SK-N-SH treated with all-trans-retinoic acid at 6 μM for 48 hours (cell line): ENCODE measurements around the gene OPHN1.

Experiments used
- ATAC-seq: fragments of 200-7000 bp; cut with Tn5 transposase; 3 replicates; pipeline ENCODE4 v1.9.1; 2020; ENCODE audit warnings: mild to moderate bottlenecking, moderate library complexity
- ARNTL ChIP-seq: fragments of 450-650 bp; formaldehyde crosslinking; IDR thresholded peaks from 2 replicates; pipeline ENCODE4 v1.5.0; 2020; ENCODE audit warnings: low read depth, mild to moderate bottlenecking, moderate library complexity, borderline replicate concordance
- CSDC2 ChIP-seq: fragments of 250-450 bp; sonication (Bioruptor Pico); IDR thresholded peaks from 2 replicates; pipeline ENCODE4 v1.5.0; 2020; ENCODE audit warnings: mild to moderate bottlenecking, moderate library complexity
- ESRRG ChIP-seq: fragments of 250-450 bp; sonication (Bioruptor Pico); IDR thresholded peaks from 2 replicates; pipeline ENCODE4 v1.6.1; 2021; ENCODE audit warnings: mild to moderate bottlenecking
- GLIS3 ChIP-seq: fragments of 250-450 bp; sonication (Bioruptor Pico); IDR thresholded peaks from 2 replicates; pipeline ENCODE4 v1.5.0; 2020; ENCODE audit warnings: mild to moderate bottlenecking, moderate library complexity
- ISL1 ChIP-seq: fragments of 250-450 bp; sonication (Bioruptor Pico); IDR thresholded peaks from 2 replicates; pipeline ENCODE4 v2.1.2; 2022; ENCODE audit warnings: mild to moderate bottlenecking, moderate library complexity
- OSR1 ChIP-seq: fragments of 250-450 bp; sonication (Bioruptor Pico); IDR thresholded peaks from 2 replicates; pipeline ENCODE4 v1.8.0; 2022; ENCODE audit warnings: moderate library complexity, mild to moderate bottlenecking, inconsistent platforms
- PPARA ChIP-seq: fragments of 250-450 bp; sonication (Bioruptor Pico); IDR thresholded peaks from 2 replicates; pipeline ENCODE4 v1.5.0; 2020; ENCODE audit warnings: mild to moderate bottlenecking, borderline replicate concordance
- RARB ChIP-seq: fragments of 250-450 bp; sonication (Bioruptor Pico); IDR thresholded peaks from 2 replicates; pipeline ENCODE4 v1.8.0; 2021; ENCODE audit warnings: mild to moderate bottlenecking, moderate library complexity
- SNAI2 ChIP-seq: fragments of 250-450 bp; sonication (Bioruptor Pico); IDR thresholded peaks from 2 replicates; pipeline ENCODE4 v1.5.0; 2020; ENCODE audit warnings: mild to moderate bottlenecking, moderate library complexity
- TCF4 ChIP-seq: fragments of 250-450 bp; sonication (Bioruptor Pico); IDR thresholded peaks from 2 replicates; pipeline ENCODE4 v1.8.0; 2021; ENCODE audit warnings: mild to moderate bottlenecking, moderate library complexity, borderline replicate concordance
- TOX ChIP-seq: fragments of 250-450 bp; sonication (Bioruptor Pico); IDR thresholded peaks from 2 replicates; pipeline ENCODE4 v1.8.0; 2021; ENCODE audit warnings: mild to moderate bottlenecking, moderate library complexity, borderline replicate concordance
- ZC3H10 ChIP-seq: fragments of 250-450 bp; sonication (Bioruptor Pico); IDR thresholded peaks from 2 replicates; pipeline ENCODE4 v1.5.1; 2021; ENCODE audit warnings: mild to moderate bottlenecking, moderate library complexity
- ZFP30 ChIP-seq: fragments of 450-650 bp; formaldehyde crosslinking; IDR thresholded peaks from 2 replicates; pipeline ENCODE4 v1.5.0; 2022; ENCODE audit warnings: mild to moderate bottlenecking, moderate library complexity
- ZNF565 ChIP-seq: fragments of 450-650 bp; formaldehyde crosslinking; conservative IDR thresholded peaks from 2 replicates; pipeline ENCODE4 v1.5.0; 2020; ENCODE audit warnings: low read depth, mild to moderate bottlenecking, moderate library complexity
- ZNF70 ChIP-seq: fragments of 450-650 bp; formaldehyde crosslinking; IDR thresholded peaks from 2 replicates; pipeline ENCODE4 v1.5.0; 2020; ENCODE audit warnings: mild to moderate bottlenecking, moderate library complexity
- ZNF8 ChIP-seq: fragments of 450-650 bp; formaldehyde crosslinking; IDR thresholded peaks from 2 replicates; pipeline ENCODE4 v1.5.0; 2020; ENCODE audit warnings: mild to moderate bottlenecking, moderate library complexity
- TF ChIP-seq, protein P1 (sequence below): fragments of 250-450 bp; sonication (Bioruptor Pico); IDR thresholded peaks from 2 replicates; pipeline ENCODE4 v1.5.0; 2020; ENCODE audit warnings: mild to moderate bottlenecking, moderate library complexity
- TF ChIP-seq, protein P2 (sequence below): fragments of 250-450 bp; sonication (Bioruptor Pico); IDR thresholded peaks from 2 replicates; pipeline ENCODE4 v1.8.0; 2021; ENCODE audit warnings: low read depth, mild to moderate bottlenecking, moderate library complexity, borderline replicate concordance
- TF ChIP-seq, protein P3 (sequence below): fragments of 250-450 bp; sonication (Bioruptor Pico); IDR thresholded peaks from 2 replicates; pipeline ENCODE4 v1.5.1; 2021; ENCODE audit warnings: mild to moderate bottlenecking, moderate library complexity

Gene OPHN1

DNA sequence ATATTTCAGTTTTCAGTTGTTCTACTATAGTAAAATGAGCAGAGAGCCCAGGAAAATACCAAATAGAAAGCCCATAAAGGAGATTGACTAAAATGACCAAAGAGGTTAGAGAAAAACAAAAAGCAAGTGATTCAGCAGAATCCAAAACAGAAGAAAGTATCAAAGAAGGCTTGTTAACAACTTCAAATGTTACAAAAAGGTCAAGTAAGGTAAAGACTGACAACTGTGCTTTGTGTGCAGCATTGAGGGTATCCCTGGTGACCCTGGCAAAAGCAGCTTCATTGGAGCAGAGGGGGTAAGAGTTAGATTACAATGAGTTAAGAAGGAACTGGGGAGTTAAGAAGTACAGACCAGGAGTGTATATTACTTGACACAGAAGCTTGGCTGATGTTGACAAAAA, 317.9 kb downstream of the OPHN1 start (continued):
- TF ChIP-seq OSR1 (CRISPR knock-in tag) (no peak), PPARA (no peak), GLIS3 (no peak), RARB (CRISPR knock-in tag) (no peak), ARNTL (CRISPR knock-in tag) (no peak), ZNF8 (CRISPR knock-in tag) (no peak), ZFP30 (CRISPR knock-in tag) (no peak), ZC3H10 (CRISPR knock-in tag) (no peak)
- TF ChIP-seq, protein P1, sequence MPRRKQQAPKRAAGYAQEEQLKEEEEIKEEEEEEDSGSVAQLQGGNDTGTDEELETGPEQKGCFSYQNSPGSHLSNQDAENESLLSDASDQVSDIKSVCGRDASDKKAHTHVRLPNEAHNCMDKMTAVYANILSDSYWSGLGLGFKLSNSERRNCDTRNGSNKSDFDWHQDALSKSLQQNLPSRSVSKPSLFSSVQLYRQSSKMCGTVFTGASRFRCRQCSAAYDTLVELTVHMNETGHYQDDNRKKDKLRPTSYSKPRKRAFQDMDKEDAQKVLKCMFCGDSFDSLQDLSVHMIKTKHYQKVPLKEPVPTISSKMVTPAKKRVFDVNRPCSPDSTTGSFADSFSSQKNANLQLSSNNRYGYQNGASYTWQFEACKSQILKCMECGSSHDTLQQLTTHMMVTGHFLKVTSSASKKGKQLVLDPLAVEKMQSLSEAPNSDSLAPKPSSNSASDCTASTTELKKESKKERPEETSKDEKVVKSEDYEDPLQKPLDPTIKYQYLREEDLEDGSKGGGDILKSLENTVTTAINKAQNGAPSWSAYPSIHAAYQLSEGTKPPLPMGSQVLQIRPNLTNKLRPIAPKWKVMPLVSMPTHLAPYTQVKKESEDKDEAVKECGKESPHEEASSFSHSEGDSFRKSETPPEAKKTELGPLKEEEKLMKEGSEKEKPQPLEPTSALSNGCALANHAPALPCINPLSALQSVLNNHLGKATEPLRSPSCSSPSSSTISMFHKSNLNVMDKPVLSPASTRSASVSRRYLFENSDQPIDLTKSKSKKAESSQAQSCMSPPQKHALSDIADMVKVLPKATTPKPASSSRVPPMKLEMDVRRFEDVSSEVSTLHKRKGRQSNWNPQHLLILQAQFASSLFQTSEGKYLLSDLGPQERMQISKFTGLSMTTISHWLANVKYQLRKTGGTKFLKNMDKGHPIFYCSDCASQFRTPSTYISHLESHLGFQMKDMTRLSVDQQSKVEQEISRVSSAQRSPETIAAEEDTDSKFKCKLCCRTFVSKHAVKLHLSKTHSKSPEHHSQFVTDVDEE (CRISPR knock-in tag) = no peak
- TF ChIP-seq, all 23 proteins: peak for 0

DNA sequence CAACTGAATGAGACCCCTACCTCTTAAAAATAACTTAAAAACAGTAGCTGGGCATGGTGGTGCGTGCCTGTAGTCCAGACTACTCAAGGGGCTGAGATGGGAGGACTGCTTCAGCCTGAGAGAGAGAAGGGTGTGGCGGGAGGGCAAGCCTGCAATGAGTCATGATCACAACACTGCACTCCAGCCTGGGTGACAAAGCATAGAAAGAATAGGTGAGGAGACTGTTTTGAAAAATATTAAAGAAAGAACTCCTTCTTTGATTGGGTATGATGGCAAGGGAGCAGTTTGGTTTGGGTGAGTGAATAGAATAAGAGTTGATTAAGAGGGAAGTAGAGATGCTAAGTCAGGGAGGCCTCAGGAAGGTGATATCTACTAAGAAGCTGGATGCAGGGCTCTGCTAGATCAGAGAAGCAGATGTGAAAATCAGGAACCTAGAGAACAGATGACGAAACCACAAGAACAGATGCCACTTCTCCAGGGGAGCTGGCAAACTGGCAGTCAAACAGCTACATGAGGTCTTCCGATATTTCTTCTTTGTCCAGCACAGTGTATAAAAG, 318.6 kb downstream of the OPHN1 start:
- TF ChIP-seq ZC3H10 (CRISPR knock-in tag) (no peak), ARNTL (CRISPR knock-in tag) (no peak)
- ATAC-seq = no peak

DNA sequence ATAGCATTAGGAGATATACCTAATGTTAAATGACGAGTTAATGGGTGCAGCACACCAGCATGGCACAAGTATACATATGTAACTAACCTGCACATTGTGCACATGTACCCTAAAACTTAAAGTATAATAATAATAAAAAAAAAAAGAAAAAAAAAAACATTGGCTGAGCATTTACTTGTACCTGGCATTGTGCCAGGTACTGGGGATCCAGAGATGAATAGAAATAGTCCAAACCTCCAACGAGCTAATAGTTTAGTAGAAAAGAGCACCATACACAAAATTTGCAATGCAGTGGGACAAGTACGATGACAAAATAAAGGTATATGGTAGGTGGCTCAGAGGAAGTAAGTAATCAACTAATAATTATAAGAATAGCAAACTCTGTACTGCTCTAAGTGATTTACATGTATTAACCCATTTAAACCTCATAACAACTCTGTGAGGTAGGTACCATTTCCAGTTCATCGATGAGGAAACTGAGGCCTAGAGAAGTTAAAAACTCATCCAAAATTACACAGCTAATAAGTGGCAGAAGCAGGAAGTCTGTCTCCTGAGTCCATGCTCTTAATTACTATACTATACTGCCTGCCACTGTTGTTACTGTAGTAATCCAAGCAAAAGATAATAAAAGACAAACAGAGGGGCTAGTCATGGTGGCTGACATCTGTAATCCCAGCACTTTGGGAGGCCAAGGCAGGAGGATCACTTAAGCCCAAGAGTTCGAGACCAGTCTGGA, 319.3 kb downstream of the OPHN1 start:
- ATAC-seq = no peak
- no peak for TF ChIP-seq TOX
- no peak for TF ChIP-seq RARB (CRISPR knock-in tag)
- TF ChIP-seq, protein P2, sequence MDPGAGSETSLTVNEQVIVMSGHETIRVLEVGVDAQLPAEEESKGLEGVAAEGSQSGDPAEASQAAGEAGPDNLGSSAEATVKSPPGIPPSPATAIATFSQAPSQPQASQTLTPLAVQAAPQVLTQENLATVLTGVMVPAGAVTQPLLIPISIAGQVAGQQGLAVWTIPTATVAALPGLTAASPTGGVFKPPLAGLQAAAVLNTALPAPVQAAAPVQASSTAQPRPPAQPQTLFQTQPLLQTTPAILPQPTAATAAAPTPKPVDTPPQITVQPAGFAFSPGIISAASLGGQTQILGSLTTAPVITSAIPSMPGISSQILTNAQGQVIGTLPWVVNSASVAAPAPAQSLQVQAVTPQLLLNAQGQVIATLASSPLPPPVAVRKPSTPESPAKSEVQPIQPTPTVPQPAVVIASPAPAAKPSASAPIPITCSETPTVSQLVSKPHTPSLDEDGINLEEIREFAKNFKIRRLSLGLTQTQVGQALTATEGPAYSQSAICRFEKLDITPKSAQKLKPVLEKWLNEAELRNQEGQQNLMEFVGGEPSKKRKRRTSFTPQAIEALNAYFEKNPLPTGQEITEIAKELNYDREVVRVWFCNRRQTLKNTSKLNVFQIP (CRISPR knock-in tag) = no peak
- no peak for TF ChIP-seq ESRRG (CRISPR knock-in tag)
- no peak for TF ChIP-seq OSR1 (CRISPR knock-in tag)
- no peak for TF ChIP-seq ZNF70
- TF ChIP-seq SNAI2 (CRISPR knock-in tag) = no peak
- TF ChIP-seq ZNF565 (CRISPR knock-in tag) = no peak
- TF ChIP-seq ARNTL (CRISPR knock-in tag) = no peak
- no peak for TF ChIP-seq ZC3H10 (CRISPR knock-in tag)
- no peak for TF ChIP-seq CSDC2 (CRISPR knock-in tag)

DNA sequence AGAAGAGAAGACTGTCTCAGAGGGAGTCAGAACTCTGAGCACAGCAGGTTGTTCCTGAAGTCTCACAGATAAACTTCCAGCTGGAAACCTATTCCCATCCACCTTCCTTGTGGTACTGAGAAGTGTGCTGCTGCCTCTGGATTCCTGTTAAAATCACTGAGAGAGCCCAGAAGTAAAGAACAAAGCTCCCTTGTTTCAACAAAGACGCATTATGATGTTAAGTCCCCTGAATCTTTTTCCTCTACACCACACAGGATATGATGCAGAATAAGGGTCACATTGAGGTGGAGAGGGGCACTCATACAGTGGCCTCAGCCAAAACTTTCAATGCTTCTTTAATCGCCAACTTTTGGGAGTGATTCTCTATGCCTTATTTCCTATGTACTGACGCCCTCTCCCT, 321.0 kb downstream of the OPHN1 start:
- no peak for ATAC-seq
- TF ChIP-seq, protein P2 (CRISPR knock-in tag) = no peak
- TF ChIP-seq ISL1 (CRISPR knock-in tag) = no peak
- no peak for TF ChIP-seq PPARA
- TF ChIP-seq, protein P3, sequence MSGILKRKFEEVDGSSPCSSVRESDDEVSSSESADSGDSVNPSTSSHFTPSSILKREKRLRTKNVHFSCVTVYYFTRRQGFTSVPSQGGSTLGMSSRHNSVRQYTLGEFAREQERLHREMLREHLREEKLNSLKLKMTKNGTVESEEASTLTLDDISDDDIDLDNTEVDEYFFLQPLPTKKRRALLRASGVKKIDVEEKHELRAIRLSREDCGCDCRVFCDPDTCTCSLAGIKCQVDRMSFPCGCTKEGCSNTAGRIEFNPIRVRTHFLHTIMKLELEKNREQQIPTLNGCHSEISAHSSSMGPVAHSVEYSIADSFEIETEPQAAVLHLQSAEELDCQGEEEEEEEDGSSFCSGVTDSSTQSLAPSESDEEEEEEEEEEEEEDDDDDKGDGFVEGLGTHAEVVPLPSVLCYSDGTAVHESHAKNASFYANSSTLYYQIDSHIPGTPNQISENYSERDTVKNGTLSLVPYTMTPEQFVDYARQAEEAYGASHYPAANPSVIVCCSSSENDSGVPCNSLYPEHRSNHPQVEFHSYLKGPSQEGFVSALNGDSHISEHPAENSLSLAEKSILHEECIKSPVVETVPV = no peak
- TF ChIP-seq ARNTL (CRISPR knock-in tag) = no peak
- TF ChIP-seq TCF4 (CRISPR knock-in tag) = no peak
- TF ChIP-seq ESRRG (CRISPR knock-in tag) = no peak
- no peak for TF ChIP-seq SNAI2 (CRISPR knock-in tag)
- TF ChIP-seq ZNF70 = no peak
- no peak for TF ChIP-seq GLIS3
- TF ChIP-seq, all 23 proteins: peak for 0
